Fibroblast of lung (primary cell): ENCODE results near the gene SPRR1B. TPM values are rescaled to one million over a fixed set of nuclear protein-coding genes. Genes with fewer than 3 reads are reported as not detected.

ENCODE experiments used
- DNase-seq, 2 donors: peaks; one replicate each; pipeline versions ENCODE4 v3.0.0 to v3.0.0-alpha.2; 2010; ENCODE audit warnings: low read depth in 2 of 2
- H2AFZ ChIP-seq: 2 replicates; pipeline ENCODE4 v1.5.1; 2012; ENCODE audit warnings: low read length, control low read depth, inconsistent platforms
- H3K27ac ChIP-seq: 2 replicates; pipeline ENCODE4 v1.5.1; 2011; ENCODE audit warnings: low read length, control low read depth; ENCODE audit not compliant: insufficient read depth
- H3K27me3 ChIP-seq: 2 replicates; pipeline ENCODE4 v1.5.1; 2011; ENCODE audit warnings: mild to moderate bottlenecking, low read length; ENCODE audit not compliant: control insufficient read depth, insufficient read depth
- H3K36me3 ChIP-seq: 2 replicates; pipeline ENCODE4 v1.5.1; 2011; ENCODE audit warnings: low read length; ENCODE audit not compliant: control insufficient read depth, insufficient read depth
- H3K4me1 ChIP-seq: 2 replicates; pipeline ENCODE4 v1.5.1; 2011; ENCODE audit warnings: low read length; ENCODE audit not compliant: control insufficient read depth, insufficient read depth; ENCODE audit errors: extremely low read depth
- H3K4me2 ChIP-seq: 2 replicates; pipeline ENCODE4 v1.5.1; 2011; ENCODE audit warnings: low read length, control low read depth; ENCODE audit not compliant: insufficient read depth; ENCODE audit errors: extremely low read depth
- H3K4me3 ChIP-seq, 4 experiments: fragments of 200-600 bp in 1 of 4; sonication (generic) in 1 of 4; replicated peaks in 1 of 4; 2 replicates each; pipeline ENCODE4 v1.5.1; 2011 to 2016; ENCODE audit warnings: low read length in 4 of 4, low read depth in 3 of 4, mild to moderate bottlenecking in 3 of 4, control low read depth in 2 of 4, inconsistent platforms in 1 of 4, mixed read lengths in 1 of 4; ENCODE audit not compliant: insufficient read depth in 1 of 4; ENCODE audit errors: control extremely low read depth in 1 of 4
- H3K79me2 ChIP-seq: 2 replicates; pipeline ENCODE4 v1.5.1; 2012; ENCODE audit warnings: mild to moderate bottlenecking, low read length, inconsistent platforms; ENCODE audit not compliant: control insufficient read depth, insufficient read depth
- H3K9ac ChIP-seq: 2 replicates; pipeline ENCODE4 v1.5.1; 2011; ENCODE audit warnings: mild to moderate bottlenecking, low read length, control low read depth; ENCODE audit not compliant: insufficient read depth
- H3K9me3 ChIP-seq: 2 replicates; pipeline ENCODE4 v1.5.1; 2012; ENCODE audit warnings: low read depth, low read length; ENCODE audit not compliant: control insufficient read depth, insufficient read depth
- H4K20me1 ChIP-seq: 2 replicates; pipeline ENCODE4 v1.5.1; 2011; ENCODE audit warnings: low read length; ENCODE audit not compliant: control insufficient read depth, insufficient read depth; ENCODE audit errors: extremely low read depth
- CTCF ChIP-seq, 2 donors: IDR thresholded peaks in 1 of 2; conservative IDR thresholded peaks in 1 of 2; 1 replicate in 1 of 2; 2 replicates in 1 of 2; pipeline ENCODE4 v1.5.1; 2011 to 2012; ENCODE audit warnings: low read length in 2 of 2, control low read depth in 1 of 2, inconsistent platforms in 1 of 2, low read depth in 1 of 2, mild to moderate bottlenecking in 1 of 2
- EZH2 ChIP-seq: IDR thresholded peaks from 2 replicates; pipeline ENCODE4 v1.5.1; 2012; ENCODE audit warnings: low read length, control low read depth, mild to moderate bottlenecking; ENCODE audit errors: missing control alignments
- polyA plus RNA-seq, 2 donors: library from polyadenylated mRNA; depleted of rRNA in 1 of 2; stranded (reverse) in 1 of 2; unstranded in 1 of 2; fragments of >200 nt; gene quantifications; 2 replicates each; pipeline ENCODE4 v1.2.1, GENCODE V29; 2011 to 2012; ENCODE audit warnings: missing spikeins in 1 of 2
- total RNA-seq: library from RNA; depleted of rRNA; stranded (reverse); fragments of >200 nt; gene quantifications from 2 replicates; pipeline ENCODE4 v1.2.1, GENCODE V29; 2014

SPRR1B gene
- total and polyA plus RNA-seq, 2 donors (not counting 1 experiment from before 2014, with no cell fraction given): not detected

GRCh38 chr1:153057375-153057774, 26.4 kb downstream of the SPRR1B start, which contains the start of gene SPRR2A:
SPRR2A (minus strand) TSS chr1:153057512; CDS start chr1:153056735, 777 bp downstream.
- no peak within 1 kb of the TSS for H3K4me2 ChIP-seq
- H3K79me2 ChIP-seq: no peaks in the 10 kb centered on the region
- TF ChIP-seq CTCF (conservative IDR thresholded peaks at IDR 0.05 in 1 of 2, IDR thresholded peaks at IDR 0.05 in 1 of 2; ENCODE audit: low read depth in 1 of 2, low read length in 2 of 2): no peak
- TF ChIP-seq EZH2: no peak
- no peak within 1 kb of the TSS for H3K4me3 ChIP-seq
- H3K36me3 ChIP-seq: no peaks in the 10 kb centered on the region
- H3K27me3 ChIP-seq: no peaks in the 10 kb centered on the region
- no peak within 1 kb of the TSS for H3K9ac ChIP-seq
- no peaks in the 10 kb centered on the region for H3K4me1 ChIP-seq
- no peak for DNase-seq
- H3K9me3 ChIP-seq: no peaks in the 10 kb centered on the region
- no peak within 1 kb of the TSS for H3K27ac ChIP-seq
- no peaks in the 10 kb centered on the region for H4K20me1 ChIP-seq
- H2AFZ ChIP-seq: no peak within 1 kb of the TSS

- no peak for TF ChIP-seq EZH2
- no peak for TF ChIP-seq CTCF (conservative IDR thresholded peaks at IDR 0.05 in 1 of 2, IDR thresholded peaks at IDR 0.05 in 1 of 2; ENCODE audit: low read depth in 1 of 2, low read length in 2 of 2)
- Histone ChIP-seq H3K9me3 (no peaks in the 10 kb centered on the region), H3K79me2 (no peaks in the 10 kb centered on the region), H3K27ac (no peak overlapping the region), H3K4me3 (no peak overlapping the region), H4K20me1 (no peaks in the 10 kb centered on the region), H3K4me2 (no peak overlapping the region), H3K27me3 (no peaks in the 10 kb centered on the region), H3K9ac (no peak overlapping the region), H3K36me3 (no peaks in the 10 kb centered on the region), H3K4me1 (no peaks in the 10 kb centered on the region), H2AFZ (no peak overlapping the region)
- DNase-seq: no peak
Observed at GRCh38 chr1:153058154-153058553, 27.2 kb downstream of the SPRR1B start.

GRCh38 chr1:153058826-153059784, 28.1 kb downstream of the SPRR1B start:
- Histone ChIP-seq H3K4me3 (no peak overlapping the region), H4K20me1 (no peaks in the 10 kb centered on the region), H2AFZ (no peak overlapping the region), H3K9me3 (no peaks in the 10 kb centered on the region), H3K79me2 (no peaks in the 10 kb centered on the region), H3K9ac (no peak overlapping the region), H3K27me3 (no peaks in the 10 kb centered on the region), H3K27ac (no peak overlapping the region), H3K4me2 (no peak overlapping the region), H3K4me1 (no peaks in the 10 kb centered on the region), H3K36me3 (no peaks in the 10 kb centered on the region)
- no peak for DNase-seq
- TF ChIP-seq EZH2 (no peak), CTCF (conservative IDR thresholded peaks at IDR 0.05 in 1 of 2, IDR thresholded peaks at IDR 0.05 in 1 of 2; ENCODE audit: low read depth in 1 of 2, low read length in 2 of 2) (no peak)
